ENCODE results near the gene PIK3R1. TPM values are rescaled to one million over a fixed set of nuclear protein-coding genes. Genes with fewer than 3 reads are reported as not detected.

PIK3R1 gene
- total RNA-seq, 2 donors from 2014 or later: 46.5 to 74.2 TPM

DNA sequence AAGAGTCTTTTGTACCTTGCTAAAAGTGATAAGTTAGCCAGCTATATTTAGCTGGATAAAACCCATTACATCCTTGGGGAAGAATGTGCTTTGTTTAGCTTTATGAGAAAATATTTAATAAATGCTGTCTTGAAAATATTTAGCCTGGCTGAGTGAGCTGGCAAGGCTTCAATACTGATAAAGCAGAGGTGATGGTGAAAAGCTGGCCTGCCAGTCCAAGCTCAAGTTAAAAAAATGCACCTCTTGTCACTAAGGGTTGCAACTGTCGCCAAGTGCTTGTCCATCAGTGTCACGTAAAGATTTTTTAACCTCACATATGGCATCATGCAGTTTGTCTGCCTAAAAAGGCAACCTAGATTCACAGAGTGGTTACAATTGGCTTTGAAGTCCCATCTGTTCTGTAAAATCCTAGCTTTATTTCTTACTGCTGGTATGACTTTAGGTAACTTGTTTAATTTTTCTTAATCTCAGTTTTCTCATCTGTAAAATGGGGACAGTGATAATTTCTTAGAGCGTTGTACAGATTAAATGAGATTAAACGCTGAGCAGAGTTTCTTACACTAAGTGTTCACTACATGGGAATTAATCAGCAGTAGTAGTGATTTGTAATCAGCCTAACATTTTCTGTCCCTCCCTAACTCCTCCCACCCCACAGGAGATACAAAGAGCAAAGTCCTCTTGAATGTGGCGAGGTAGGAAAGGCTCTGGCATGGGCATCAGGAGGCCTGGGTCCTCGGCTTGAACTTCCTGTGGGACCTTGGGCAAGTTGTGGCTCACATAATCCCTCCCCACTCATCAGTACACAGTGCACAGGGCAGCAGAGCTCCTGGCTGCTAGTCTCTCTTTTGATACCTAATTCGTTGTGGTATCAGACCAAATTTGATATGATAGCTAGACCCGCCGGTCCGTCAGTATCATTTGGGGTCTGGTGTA, 48.7 kb downstream of the PIK3R1 start:
- DNase-seq: no peak
- H3K4me3 Mint-ChIP-seq: peak overlapping the region in 1 of 2 donors; percentile 32
- H3K36me3 Mint-ChIP-seq (ENCODE audit: insufficient read depth in 2 of 2): peaks cover 0 to 3% of the 10 kb centered on the region in 2 donors
- peaks cover 78% of the 10 kb centered on the region for H3K4me1 Mint-ChIP-seq (ENCODE audit: low read depth)
- H3K27me3 Mint-ChIP-seq (ENCODE audit: low read depth): no peaks in the 10 kb centered on the region
- H3K27ac Mint-ChIP-seq: peak overlapping the region; percentile 93
- no peaks in the 10 kb centered on the region for H3K9me3 Mint-ChIP-seq
- ATAC-seq (replicated peaks in 1 of 2): no peak

GRCh38 chr5:68265347-68265746, 49.8 kb downstream of the PIK3R1 start:
- ATAC-seq (replicated peaks in 1 of 2): peak in 1 of 2 donors; percentile 21
- peak overlapping the region in 1 of 2 donors; percentile 47 for H3K4me3 Mint-ChIP-seq
- H3K4me1 Mint-ChIP-seq (ENCODE audit: low read depth): peaks cover 79% of the 10 kb centered on the region

GRCh38 chr5:68265822-68266395, 50.4 kb downstream of the PIK3R1 start:
- H3K36me3 Mint-ChIP-seq (ENCODE audit: insufficient read depth in 2 of 2): peaks cover 0 to 3% of the 10 kb centered on the region in 2 donors
- DNase-seq: no peak
- H3K4me1 Mint-ChIP-seq (ENCODE audit: low read depth): peaks cover 79% of the 10 kb centered on the region
- ATAC-seq (replicated peaks in 1 of 2): no peak
- peak overlapping the region in 1 of 2 donors; percentile 47 for H3K4me3 Mint-ChIP-seq
- H3K27me3 Mint-ChIP-seq (ENCODE audit: low read depth): no peaks in the 10 kb centered on the region
- peak overlapping the region; percentile 93 for H3K27ac Mint-ChIP-seq
- H3K9me3 Mint-ChIP-seq: no peaks in the 10 kb centered on the region

More at GRCh38 chr5:68265347-68265746, 49.8 kb downstream of the PIK3R1 start:
- Mint-ChIP-seq H3K27me3 (ENCODE audit: low read depth) (no peaks in the 10 kb centered on the region), H3K36me3 (ENCODE audit: insufficient read depth in 2 of 2) (peaks cover 0 to 3% of the 10 kb centered on the region in 2 donors), H3K27ac (peak overlapping the region; percentile 83), H3K9me3 (no peaks in the 10 kb centered on the region)
- no peak for DNase-seq

GRCh38 chr5:68266457-68266856, 50.9 kb downstream of the PIK3R1 start:
- Mint-ChIP-seq H3K36me3 (ENCODE audit: insufficient read depth in 2 of 2) (peaks cover 0 to 3% of the 10 kb centered on the region in 2 donors), H3K9me3 (no peaks in the 10 kb centered on the region), H3K27ac (peak overlapping the region; percentile 93), H3K4me3 (peak overlapping the region in 1 of 2 donors; percentile 47), H3K27me3 (ENCODE audit: low read depth) (no peaks in the 10 kb centered on the region), H3K4me1 (ENCODE audit: low read depth) (peaks cover 82% of the 10 kb centered on the region)
- DNase-seq (no peak), ATAC-seq (replicated peaks in 1 of 2) (no peak)

DNA sequence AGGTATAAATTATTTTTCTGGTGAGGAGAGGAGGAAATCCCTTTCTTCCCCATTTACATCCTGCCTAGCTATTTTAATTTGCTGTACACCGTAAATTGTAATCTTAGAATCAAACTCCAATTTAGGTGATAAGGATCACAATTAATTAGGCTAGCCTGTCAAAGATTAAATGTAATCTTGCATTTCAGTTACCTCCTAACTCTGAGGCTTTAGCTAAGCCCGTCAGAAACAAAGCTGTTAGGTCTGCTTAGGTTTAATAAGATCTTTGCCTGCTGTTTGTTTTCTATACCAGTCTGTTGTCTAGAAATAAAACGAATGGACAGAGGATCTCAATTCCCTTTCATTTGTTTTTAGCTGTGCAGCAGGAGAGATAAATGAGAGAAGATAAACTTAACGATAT, 51.5 kb downstream of the PIK3R1 start:
- ATAC-seq (replicated peaks in 1 of 2): no peak
- H3K4me1 Mint-ChIP-seq (ENCODE audit: low read depth): peaks cover 88% of the 10 kb centered on the region
- H3K36me3 Mint-ChIP-seq (ENCODE audit: insufficient read depth in 2 of 2): peaks cover 0 to 3% of the 10 kb centered on the region in 2 donors
- peak overlapping the region; percentile 16 for H3K27ac Mint-ChIP-seq
- no peaks in the 10 kb centered on the region for H3K27me3 Mint-ChIP-seq (ENCODE audit: low read depth)
- no peak for DNase-seq
- no peaks in the 10 kb centered on the region for H3K9me3 Mint-ChIP-seq
- H3K4me3 Mint-ChIP-seq: peak overlapping the region in 1 of 2 donors; percentile 22

- ATAC-seq (replicated peaks in 1 of 2) (peak; percentile 51 to 60), DNase-seq (no peak)
- H3K27me3 Mint-ChIP-seq (ENCODE audit: low read depth): no peaks in the 10 kb centered on the region
- H3K9me3 Mint-ChIP-seq: no peaks in the 10 kb centered on the region
- peaks cover 94% of the 10 kb centered on the region for H3K4me1 Mint-ChIP-seq (ENCODE audit: low read depth)
- H3K27ac Mint-ChIP-seq: peak overlapping the region; percentile 9
- peak overlapping the region; percentile 71 to 72 for H3K4me3 Mint-ChIP-seq
- peaks cover 0 to 3% of the 10 kb centered on the region in 2 donors for H3K36me3 Mint-ChIP-seq (ENCODE audit: insufficient read depth in 2 of 2)
Measured at GRCh38 chr5:68268101-68268851, 52.7 kb downstream of the PIK3R1 start.

DNA sequence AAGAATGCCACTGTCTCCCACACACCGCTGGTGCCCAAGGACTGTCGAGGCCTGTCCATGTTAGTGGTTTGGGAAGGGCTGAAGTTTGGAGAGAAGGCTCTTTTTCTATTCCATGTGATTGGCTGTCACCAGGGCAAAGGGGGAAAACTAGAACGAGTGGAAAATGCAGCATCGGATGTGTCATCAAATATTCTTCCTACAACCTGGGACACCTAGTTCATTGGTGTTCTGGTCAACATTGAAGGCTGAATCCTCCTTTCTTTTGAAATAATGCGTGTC, 53.2 kb downstream of the PIK3R1 start:
- no peaks in the 10 kb centered on the region for H3K9me3 Mint-ChIP-seq
- peak overlapping the region; percentile 71 to 72 for H3K4me3 Mint-ChIP-seq
- H3K4me1 Mint-ChIP-seq (ENCODE audit: low read depth): peaks cover 94% of the 10 kb centered on the region
- DNase-seq (no peak), ATAC-seq (replicated peaks in 1 of 2) (no peak)
- H3K27me3 Mint-ChIP-seq (ENCODE audit: low read depth): no peaks in the 10 kb centered on the region
- H3K36me3 Mint-ChIP-seq (ENCODE audit: insufficient read depth in 2 of 2): peaks cover 0 to 2% of the 10 kb centered on the region in 2 donors
- H3K27ac Mint-ChIP-seq: peak overlapping the region; percentile 9

DNA sequence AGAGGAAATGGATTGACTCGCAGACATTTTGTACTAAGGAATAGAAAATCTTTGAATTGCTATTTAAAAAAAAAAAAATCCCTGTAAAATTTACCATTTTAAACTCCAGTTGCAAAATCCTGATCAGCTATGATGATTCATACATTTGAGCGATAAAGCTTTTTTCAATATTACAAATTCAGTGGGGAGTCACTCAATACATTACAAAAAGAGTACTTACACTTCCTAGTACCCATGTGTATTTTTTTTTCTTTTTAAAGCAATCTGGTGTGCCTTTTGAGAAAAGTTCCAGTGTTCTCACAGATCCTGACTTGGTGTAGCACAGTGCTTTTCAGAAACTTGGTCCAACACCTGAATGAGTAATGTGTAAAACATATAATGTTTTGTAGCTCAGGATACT, 54.3 kb downstream of the PIK3R1 start:
- H3K27me3 Mint-ChIP-seq (ENCODE audit: low read depth): no peaks in the 10 kb centered on the region
- peak overlapping the region; percentile 32 to 83 for H3K4me3 Mint-ChIP-seq
- peak overlapping the region; percentile 87 for H3K27ac Mint-ChIP-seq
- peak; percentile 58 to 64 for ATAC-seq (replicated peaks in 1 of 2)
- no peaks in the 10 kb centered on the region for H3K9me3 Mint-ChIP-seq
- H3K4me1 Mint-ChIP-seq (ENCODE audit: low read depth): peaks cover 94% of the 10 kb centered on the region
- peaks cover 1 to 3% of the 10 kb centered on the region in 2 donors for H3K36me3 Mint-ChIP-seq (ENCODE audit: insufficient read depth in 2 of 2)
- DNase-seq: no peak

DNA sequence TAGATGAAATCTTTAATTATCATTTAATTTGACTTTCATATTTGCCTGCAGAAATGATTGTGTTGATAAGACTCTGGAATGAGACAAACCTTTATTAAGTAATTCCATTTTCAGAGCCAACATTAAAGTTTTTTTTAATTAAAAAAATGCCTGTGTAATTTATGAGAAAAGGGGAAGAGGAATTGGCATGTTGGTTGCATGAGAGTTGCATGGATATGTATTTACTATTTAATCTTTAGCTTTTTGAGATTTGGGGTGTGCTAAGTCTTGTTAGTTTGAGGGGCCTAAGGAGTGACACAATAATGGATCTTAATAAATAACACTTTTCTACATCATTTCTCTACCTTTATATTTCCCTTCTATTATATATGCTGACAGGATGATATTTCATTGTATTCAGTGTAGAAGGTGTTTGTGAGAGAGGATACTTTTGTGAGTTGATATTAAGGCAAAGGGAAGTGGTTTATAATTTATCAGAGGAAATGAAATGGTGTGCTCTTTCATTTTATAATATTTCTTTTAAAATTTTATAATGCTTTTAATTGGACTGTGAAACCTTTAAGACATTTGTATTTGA, 54.9 kb downstream of the PIK3R1 start:
- DNase-seq (no peak), ATAC-seq (replicated peaks in 1 of 2) (no peak)
- no peaks in the 10 kb centered on the region for H3K9me3 Mint-ChIP-seq
- H3K36me3 Mint-ChIP-seq (ENCODE audit: insufficient read depth in 2 of 2): peaks cover 3 to 5% of the 10 kb centered on the region in 2 donors
- peak overlapping the region; percentile 87 for H3K27ac Mint-ChIP-seq
- peaks cover 94% of the 10 kb centered on the region for H3K4me1 Mint-ChIP-seq (ENCODE audit: low read depth)
- peak overlapping the region; percentile 24 to 83 for H3K4me3 Mint-ChIP-seq
- H3K27me3 Mint-ChIP-seq (ENCODE audit: low read depth): no peaks in the 10 kb centered on the region

GRCh38 chr5:68271124-68271523, 55.6 kb downstream of the PIK3R1 start:
- Mint-ChIP-seq H3K27me3 (ENCODE audit: low read depth) (no peaks in the 10 kb centered on the region), H3K4me3 (peak overlapping the region; percentile 10 to 44), H3K36me3 (ENCODE audit: insufficient read depth in 2 of 2) (peaks cover 3 to 5% of the 10 kb centered on the region in 2 donors), H3K27ac (no peak overlapping the region), H3K4me1 (ENCODE audit: low read depth) (peaks cover 94% of the 10 kb centered on the region), H3K9me3 (no peaks in the 10 kb centered on the region)
- DNase-seq (no peak), ATAC-seq (replicated peaks in 1 of 2) (no peak)

GRCh38 chr5:68272289-68272688, 56.7 kb downstream of the PIK3R1 start:
- no peaks in the 10 kb centered on the region for H3K9me3 Mint-ChIP-seq
- peak overlapping the region; percentile 41 for H3K27ac Mint-ChIP-seq
- no peaks in the 10 kb centered on the region for H3K27me3 Mint-ChIP-seq (ENCODE audit: low read depth)
- peaks cover 4 to 9% of the 10 kb centered on the region in 2 donors for H3K36me3 Mint-ChIP-seq (ENCODE audit: insufficient read depth in 2 of 2)
- H3K4me3 Mint-ChIP-seq: peak overlapping the region in 1 of 2 donors; percentile 47
- peaks cover 94% of the 10 kb centered on the region for H3K4me1 Mint-ChIP-seq (ENCODE audit: low read depth)
- DNase-seq (no peak), ATAC-seq (replicated peaks in 1 of 2) (no peak)

GRCh38 chr5:68273717-68274409, 58.3 kb downstream of the PIK3R1 start:
- Mint-ChIP-seq H3K36me3 (ENCODE audit: insufficient read depth in 2 of 2) (peaks cover 11 to 12% of the 10 kb centered on the region in 2 donors), H3K27ac (peak overlapping the region; percentile 99), H3K27me3 (ENCODE audit: low read depth) (no peaks in the 10 kb centered on the region), H3K4me1 (ENCODE audit: low read depth) (peaks cover 93% of the 10 kb centered on the region), H3K9me3 (no peaks in the 10 kb centered on the region), H3K4me3 (peak overlapping the region; percentile 77 to 91)
- no peak for ATAC-seq (replicated peaks in 1 of 2)
- no peak for DNase-seq
